Activated CD4-positive, alpha-beta T cell treated with anti-CD3 and anti-CD28 coated beads, Interleukin-2, amount 50 U/mL, for 24 hours (primary cell): Measurements from ENCODE around the gene TPRG1L.

Source experiments
- DNase-seq, 2 donors: peaks; one replicate each; pipeline ENCODE4 v3.0.0-alpha.2; 2020; ENCODE audit warnings: low read depth in 1 of 2, low spot score in 1 of 2

TPRG1L gene

DNA sequence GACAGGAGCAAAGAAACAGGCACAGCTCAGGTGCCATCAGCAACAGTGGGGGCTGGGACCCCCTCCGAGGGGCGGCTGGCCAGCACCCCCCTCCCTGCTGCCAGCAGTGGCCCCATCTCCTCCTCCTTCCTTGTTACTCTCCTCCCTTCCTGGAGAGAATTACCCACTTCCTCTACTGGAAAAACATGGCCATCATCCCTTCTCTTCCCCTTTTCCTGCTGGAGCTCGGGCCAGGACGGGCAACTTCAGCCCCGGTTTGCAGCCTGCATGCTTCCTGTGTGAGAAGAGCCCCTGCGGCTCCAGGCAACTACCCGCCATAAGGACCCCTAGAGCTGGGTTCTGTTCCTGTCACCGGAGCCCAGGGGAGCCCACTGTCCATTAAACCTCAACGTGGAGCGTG, 31.1 kb upstream of the TPRG1L start:
- DNase-seq = no peak

DNA sequence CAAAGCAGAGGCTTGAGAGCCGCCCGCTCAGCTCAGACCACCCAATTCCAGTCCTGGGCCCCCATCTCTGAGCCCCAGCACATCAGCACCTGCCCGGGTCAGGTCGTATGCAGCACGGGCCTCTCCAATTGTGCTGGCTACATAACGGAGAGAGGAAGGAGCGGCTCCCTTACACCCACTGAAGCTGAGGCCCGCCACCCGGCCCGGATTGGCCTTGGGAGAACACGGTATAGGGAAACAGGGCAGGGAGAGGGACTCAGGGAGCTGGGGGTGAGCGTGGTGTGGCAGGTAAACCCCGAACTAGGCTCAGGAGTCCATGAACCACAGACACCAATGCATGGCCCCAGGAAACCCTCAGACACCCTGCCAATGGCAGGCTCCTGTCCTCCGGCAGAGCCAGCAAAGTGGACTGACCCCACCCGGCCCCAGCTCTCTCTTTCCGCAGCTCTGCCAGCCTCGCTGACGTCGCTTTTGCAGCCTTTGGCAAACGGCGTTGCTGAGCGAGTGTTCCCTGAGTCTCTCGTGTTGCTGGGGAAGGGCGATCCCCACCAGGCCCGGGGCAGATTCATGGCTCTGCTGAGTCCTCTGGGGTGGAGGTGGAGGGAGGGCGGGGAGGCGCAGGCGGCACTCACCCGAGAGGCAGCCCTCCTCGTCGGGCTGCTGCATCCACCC, 30.0 kb upstream of the TPRG1L start:
- DNase-seq = no peak

DNA sequence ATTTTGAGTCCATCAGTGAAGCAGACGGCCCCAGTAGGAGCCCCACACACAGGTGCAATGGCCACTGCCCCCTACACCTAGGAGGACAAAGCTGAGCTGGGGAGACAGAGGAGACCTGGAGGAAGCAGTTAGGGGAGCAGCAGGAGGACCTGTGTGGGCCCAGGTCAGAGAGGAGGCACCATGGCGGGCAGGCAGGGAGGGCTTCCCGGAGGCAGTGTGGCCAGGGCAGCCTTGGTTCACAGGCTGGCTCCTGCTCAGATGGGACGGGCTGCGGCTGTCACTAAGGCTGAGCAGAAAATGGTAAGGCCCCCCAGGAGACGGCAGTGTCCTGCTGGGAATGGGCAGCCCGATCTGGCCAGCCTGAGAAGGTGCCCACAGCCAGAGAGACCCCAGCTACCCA, 28.9 kb upstream of the TPRG1L start:
- no peak for DNase-seq

DNA sequence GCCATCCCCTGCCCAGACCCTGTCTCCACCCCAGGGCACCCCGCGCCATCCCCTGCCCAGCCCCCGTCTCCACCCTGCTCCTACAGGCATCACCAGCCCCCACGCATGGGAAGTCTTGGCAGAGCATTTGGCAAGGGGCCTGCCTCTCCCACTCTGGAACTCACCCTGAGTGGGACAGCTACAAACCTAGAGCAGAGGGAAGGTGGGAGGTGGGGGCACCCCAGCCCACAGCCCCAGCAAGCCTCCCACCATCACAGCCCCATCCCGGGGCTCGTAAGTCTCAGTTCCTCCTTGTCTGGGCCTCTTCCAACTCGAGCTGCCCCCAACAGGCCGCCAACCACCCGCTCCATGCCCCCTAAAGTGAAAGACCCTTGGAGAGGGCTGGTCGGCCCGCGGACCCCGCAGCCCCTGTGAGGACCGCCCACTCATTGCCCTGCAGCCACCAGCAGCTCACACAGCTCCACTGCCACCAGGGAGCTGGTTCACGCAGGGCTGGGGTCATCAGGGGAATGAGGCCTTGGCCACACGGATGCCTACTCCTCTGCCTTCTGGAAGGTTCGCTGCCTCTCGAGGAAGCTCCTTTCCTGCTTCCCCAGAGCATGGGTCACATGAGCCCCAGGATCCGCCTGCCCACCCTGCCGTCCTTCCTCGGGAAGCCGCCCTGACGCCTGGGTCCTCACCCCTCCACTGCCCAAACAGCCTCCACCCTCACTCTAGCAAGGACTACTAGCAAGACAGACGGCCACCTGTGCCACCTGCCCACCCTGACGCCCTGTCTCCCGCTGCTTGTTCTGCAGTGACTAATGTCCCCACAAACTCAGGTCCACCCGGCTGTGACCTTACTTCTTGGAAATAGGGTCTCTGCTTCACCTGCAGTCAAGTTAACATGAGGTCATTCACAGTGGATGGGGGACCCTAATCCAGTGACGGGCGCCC, 27.9 kb upstream of the TPRG1L start:
- no peak for DNase-seq

DNA sequence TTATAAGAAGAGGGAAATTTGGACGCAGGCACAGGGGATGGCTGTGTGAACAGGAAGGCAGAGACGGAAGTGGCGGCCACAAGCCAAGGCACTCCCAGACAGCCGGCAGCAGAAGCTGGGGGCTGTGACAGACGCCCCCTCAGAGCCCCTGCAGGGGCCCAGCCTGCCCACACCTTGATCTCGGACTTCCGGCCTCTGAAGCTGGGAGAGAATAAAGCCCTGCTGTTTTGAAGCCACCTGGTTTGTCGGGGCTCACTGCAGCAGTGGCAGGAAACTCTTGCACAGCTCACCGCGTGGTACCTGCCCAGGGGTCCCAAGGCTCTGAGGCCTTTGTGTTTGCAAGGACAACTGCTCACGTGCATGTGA, 27.2 kb upstream of the TPRG1L start:
- DNase-seq = no peak

DNA sequence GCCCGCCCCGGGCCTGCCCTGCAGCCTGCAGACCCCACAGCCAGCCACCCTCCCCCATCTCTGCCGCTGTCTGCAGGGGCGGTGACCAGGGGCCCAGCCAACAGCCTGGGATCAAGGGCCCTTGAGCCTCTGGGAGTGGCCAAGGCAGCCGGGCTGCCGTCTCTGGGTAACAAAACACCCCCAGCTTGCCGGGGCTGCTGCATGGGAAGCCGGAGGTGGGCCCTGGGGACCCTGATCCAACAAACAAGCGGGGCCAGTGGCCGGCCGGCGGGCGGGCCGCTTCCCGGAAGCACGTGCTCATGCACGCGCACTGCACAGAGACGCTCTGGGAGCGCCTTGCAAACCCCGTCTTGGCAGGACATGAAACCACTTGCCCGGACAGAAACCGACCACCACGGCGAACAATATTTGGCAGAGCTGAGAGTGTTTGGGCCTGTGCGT, 26.7 kb upstream of the TPRG1L start:
- no peak for DNase-seq

DNA sequence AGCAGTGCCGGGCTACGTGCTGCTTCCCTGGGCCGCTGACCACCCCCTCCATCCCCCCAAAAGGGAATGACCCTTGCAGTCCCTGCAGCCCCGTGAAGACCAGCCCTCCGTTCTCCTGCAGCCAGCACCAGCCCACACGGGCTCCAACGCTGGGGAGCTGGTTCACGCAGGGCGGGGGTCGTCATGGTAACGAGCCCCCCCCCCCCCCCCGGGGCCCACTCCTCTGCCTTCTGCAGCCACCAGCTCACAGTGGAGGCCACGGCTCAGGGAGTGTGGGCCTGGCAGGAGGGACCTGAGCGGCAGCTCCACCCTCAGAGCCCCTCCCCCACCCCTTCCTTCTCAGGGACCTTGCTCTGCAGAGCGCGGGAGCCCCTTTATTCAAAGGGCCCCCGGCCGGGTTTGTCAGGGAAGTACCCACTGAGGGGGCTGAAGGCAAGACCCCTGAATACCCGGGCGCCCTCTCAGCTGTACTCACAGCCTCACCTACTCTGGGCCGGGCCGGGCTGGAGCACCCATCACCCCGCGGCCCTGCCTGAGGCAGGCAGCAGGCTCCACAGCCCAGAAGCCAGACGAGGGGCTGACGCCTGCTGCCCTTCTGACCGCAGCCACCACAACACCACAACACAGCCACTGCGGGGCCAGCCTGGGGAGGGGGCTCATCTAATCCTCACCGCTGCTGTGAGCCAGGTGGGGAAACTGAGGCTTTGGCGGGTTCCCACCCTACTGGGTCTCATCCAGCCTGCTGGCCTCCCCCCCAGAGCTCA, 26.1 kb upstream of the TPRG1L start:
- DNase-seq = no peak

DNA sequence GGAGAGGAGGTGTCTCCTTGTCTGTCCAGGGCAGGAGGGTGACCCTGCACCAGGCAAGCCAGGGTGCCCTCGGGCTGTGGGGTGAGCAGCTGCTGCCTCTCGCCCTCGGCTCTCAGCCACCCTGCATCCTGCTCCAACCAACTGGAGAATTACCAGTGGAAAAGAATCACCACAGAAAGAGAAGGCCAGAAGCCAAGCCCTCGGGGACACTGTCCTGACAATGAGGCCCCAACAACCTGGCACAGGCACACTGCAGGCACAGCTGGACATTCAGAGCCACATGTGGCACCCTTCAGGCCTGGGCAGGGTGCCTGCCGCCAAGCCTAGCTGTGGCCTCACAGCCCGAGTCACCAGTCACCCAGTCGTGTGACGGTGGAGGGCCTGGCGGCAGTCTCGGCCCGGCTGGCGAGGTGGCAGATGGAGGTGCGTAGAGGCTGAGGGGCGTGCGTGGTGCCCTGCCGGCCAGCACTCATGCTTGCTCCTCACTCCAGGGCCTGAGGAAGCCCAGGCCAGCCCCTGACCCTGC, 25.5 kb upstream of the TPRG1L start:
- DNase-seq = no peak

DNA sequence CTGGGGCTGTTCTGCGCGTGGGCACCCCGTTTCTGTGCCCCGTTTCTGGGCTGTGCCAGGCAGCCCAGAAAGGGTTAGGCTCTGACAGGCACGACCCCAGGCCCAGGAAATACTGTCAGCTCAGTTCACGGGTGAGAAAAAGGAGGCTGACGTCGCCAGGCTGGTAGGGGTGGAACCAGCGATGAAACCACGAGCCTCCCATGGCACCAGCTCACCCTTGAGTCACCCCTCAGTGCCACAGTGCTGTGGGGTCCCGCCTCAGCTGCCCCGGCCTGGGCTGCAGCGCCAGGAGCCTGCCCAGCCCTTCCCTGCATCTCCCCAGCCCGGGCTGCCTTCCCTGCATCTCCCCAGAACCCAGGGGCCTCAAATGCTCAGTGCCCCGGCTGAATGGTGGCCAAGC, 25.0 kb upstream of the TPRG1L start:
- DNase-seq = no peak

DNA sequence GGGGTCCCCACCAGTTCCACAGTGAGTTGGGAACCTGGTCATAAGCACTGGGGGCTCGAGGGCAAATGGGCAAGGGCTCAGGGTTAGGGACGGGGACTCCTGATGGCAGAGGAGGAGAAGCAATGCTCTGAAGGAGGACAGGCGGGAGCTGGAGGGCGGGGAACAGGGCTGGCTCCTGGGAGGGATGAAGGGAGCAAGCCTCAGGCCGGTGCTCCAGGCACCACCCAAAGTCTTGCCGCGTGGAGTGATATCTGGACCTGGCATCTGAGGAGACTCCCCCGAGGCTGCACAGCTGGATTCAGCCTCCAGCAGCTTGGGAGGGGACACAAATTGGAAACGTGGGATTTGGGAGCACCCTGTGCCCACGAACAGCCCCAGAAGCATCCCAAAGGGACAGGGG, 24.5 kb upstream of the TPRG1L start:
- DNase-seq = no peak

DNA sequence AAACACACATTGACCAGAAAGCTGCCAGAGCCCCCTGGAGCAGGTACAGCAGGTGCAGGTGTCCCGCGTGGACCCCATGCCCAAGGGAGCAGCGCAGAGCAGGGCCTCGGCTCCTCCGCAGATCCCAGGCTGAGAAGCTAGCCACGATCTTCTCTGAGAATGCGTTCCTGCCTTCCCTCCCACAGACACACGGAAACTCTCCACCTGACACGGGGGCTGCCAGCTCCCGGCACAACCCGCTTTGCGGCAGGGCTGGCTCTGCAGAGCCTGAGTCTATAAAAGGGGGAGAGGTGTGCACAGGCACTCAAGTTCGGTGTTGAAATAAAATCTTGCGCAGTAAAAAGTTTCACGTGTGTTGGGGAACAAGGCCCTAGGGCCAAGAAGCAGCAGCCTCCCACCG, 23.1 kb upstream of the TPRG1L start:
- DNase-seq = no peak

DNA sequence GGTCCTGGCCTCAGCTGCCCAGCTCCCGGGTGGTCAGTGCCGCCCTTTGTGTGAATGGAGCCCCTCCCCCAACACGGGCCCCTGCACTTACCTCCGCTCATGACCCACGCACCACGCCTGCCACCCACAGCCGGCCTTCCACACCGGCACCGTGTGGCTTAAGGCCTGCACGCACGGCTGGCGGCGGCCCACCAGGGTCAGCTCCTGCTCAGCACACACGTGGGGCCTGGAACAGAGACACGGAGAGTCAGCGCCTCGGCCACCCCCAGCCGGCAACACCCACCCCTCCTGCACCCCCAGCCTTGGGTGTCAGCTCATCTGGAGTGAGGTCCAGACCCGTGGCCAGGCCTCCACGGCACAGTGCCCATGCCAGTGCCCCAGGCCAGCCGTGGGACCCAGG, 22.4 kb upstream of the TPRG1L start:
- DNase-seq = no peak

DNA sequence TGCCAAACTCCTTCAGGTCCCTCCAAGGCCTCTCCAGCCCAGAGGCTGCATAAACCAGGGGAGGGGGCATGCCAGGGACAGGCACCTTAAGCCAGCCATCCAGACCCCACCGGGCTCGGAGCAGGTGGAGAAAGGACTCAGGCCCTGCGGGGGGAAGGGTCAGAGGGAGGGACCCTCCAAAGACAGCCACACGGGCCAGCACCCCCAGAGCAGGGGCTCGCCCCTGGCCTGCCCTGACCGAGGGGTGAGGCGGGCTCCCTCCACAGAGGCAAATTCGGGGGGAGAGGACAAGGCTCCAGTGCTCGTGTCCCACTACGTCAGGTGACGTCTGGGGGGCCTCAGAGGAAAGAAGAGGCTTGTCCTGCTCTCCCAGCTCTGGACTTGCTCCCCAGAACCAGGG, 21.7 kb upstream of the TPRG1L start:
- no peak for DNase-seq

DNA sequence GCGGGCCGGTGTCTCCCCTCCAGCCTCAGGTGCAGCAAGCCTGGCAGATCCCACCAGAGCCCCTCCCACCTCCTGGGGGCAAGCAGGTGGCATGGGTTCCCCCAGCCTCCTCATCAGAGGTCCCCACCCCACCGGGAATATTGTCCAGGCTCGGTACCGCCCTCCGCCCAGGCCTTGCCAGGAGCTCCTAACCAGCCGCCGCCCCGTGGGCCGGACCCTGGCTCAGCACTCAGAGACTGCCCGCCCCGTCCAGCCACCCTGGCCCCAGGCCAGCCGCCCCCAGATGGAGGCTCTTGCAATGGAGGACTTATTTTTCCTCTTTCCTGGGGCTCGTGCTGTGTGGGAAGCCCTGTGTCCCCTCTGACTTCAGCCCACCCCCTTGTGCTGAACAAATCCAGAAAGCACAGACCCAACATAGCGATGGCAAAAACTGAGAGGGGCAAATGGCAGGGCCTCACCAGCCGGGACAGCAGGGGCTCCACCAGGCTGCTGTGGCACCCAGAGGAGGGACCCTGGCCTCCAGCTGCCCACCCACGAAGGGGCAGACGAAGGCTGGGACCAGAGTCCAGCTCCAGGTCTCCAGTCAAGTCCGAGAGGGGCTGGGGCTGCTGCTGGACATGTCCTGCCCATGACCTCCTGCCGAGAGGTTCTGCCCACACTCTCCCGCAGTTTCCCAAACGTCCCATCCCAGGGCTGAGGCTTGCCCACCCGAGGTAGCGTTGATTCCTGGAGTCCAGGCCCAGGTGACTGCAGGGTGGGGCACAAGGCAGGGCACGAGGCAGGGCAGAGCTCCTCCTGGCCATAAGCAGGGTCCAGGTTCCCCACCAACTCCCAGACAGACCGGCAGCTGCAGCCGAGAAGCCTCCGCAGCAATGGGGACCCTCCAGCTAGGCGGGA, 21.0 kb upstream of the TPRG1L start:
- DNase-seq = no peak

DNA sequence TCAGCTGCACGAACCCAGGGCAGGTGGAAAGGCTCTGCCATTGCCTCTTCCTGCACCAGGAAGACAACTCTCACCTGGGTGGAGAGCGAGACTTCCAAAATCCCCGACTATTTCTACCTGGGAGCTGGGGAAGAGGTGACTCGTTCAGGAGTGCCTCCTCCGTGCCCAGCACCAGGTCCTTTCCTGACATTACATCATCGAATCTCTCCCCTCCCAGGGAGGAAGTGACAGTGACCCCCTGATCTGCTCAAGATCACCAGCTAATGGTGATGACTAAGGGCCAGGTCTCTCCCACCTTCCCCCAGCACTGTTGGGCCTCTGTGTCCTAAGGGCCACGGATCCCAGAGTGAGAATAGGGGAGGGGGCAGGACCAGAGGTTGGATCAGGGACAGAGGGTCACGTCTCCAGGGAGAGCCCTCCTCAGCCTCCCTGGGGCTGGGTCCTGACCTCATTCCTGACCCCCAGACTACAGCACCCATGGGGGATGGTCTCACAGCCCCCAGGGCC, 20.3 kb upstream of the TPRG1L start:
- DNase-seq = no peak

DNA sequence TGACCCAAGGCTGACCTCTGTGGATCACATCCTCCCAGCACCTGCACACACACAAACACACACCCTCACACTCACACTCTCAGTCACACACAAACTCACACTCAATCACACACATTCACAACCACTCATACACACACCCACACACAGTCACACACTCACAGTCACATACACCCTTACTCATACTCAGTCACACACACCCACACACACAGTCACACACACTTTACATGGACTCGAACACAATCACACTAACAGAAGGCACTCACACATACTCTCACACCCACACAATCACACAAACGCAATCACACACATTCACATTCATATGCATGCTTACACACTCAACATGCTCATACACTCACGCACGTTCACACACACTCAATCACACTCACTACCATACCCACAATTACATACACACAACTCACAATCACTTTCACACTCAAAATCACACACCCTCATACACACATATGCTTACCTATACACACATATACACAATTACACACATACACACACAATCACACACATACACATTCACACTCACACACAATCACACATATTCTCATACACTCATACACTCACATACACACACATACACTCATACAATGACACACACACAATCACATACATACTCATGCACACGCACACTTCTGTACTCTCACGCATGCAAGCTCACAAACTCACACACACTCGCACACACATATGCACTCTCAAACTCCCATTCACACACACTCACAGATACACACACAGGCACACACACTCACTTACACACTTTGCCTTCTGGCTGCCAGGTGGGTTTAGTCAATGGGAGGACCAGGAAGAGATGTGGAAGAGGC, 19.6 kb upstream of the TPRG1L start:
- no peak for DNase-seq

DNA sequence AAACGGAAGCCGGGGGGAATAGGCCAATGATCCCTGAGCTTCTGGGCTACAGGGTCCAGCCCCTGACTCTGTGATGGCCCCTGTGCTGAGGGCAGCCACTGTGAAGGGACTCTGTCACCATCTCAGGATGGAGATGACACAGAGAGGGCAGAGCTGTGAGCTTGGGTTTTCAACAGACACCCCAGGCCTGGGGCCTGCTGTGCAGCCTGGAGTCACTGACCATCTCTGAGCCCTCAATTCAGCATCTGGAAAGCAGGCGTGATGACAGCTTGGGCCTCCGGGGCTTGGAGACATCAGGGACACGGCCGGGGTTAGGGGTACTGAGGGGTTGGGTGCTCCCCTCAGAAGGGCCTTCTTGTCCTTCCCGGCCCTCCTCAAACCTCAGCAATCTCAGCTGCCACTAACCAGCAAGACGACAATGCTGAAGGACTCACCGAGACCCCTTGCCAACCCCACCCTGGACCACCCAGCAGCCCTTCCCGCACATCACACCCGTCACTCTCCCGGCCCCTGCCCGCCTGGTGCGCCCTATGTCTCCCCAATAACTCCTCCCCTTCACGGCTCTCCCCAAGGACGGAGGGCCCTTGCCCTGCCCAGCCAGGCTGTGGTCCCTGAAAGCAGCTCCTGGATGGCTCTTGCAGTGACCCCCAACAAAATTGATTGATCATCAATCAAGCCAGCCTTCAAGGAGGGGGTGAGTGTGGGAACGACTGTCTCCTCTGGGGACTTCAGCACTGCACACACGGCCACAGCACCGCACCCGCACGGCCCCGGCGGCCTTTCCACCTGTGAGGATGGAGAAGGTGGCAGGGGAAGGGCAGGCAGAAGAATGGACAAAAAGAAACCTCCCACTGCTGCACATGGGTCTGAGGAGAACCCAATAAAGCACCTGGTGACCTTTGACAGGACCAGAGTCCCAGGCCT, 17.8 kb upstream of the TPRG1L start:
- DNase-seq = no peak

DNA sequence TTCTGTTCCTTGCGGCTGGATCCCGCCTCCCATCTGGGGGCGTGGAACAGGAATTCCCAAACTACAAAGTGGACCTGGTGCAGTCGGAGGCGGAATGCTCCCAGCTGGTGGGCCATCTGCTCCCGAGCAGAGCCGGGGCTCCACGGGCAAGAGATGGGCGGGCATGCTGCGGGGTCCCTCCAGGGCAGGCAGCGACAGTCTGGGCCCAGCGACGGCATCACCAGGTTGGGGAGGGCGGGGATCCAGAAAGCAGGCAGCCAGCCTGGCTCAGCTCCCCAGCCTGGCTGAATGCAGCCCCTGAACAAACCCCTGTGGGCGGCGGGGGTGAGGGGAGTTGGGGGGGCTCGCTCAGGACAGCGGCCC, 17.1 kb upstream of the TPRG1L start:
- no peak for DNase-seq

DNA sequence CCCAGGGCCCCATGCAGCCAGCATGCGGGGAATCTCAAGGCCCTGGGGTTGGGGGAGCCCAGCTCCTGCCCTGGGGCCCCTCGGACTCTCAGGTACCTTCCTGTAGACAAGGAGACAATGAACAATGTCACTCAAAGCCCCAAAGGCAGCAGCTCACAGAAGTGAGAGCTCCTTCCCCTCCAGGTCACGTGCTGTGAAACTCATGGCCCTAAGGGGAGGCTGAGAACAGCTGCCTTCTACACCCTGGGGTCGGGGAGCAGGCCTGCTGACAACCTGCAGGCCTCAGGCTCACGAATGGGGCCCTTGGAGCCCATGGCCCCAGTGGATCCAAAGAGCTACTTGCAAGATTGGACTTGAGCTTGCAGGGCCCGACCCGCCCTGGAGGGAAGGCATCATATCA, 16.7 kb upstream of the TPRG1L start:
- no peak for DNase-seq
